Hematopoietic multipotent progenitor cell treated with erythropoietin and hydrocortisone succinate and interleukin-3 and kit ligand, for 8 days (in vitro differentiated cells): Measurements from ENCODE around the gene SLC8A2.
A peak's percentile ranks its signal among the peaks of the same experiment; 100 is the strongest.

ENCODE experiments used
- DNase-seq: peaks from one replicate; pipeline ENCODE4 v3.0.0-alpha.2; 2015

Gene SLC8A2

DNA sequence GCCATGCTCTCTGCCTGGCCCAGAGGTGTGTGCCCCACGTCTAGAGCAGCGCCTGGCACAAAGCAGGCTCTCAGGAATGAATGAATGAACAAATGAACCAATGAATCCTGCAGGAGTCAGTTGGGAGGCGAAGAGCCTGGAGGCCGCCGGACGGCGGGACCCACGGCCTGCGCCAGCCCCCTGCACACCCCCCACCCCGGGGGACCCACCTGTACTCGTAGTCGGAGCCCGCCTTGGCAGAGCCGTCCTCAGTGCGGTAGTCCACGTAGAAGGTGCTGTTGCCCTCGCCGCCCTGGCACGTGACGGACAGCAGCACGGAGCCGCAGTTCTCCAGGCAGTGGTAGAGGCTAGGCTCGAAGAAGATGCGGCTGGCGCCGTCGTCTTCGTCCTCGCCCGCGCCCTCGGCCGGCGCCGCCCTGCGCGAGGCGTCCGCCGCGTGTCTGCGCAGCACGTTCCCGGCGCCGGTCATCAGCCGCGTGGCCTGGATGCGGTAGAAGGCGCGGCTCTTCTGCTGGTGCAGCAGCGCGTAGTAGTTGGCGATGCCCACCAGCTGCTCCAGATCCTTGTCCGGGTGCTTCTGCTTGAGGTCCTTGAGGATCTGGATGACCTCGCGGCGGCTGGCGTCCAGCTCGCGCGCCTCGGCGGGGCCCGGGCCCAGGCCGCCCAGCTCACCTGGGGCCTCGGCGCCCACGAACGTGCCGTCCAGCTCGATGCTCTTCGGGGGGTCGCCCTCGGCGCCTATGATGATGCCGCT is 14.8 kb downstream of the SLC8A2 start:
- no peak for DNase-seq

DNA sequence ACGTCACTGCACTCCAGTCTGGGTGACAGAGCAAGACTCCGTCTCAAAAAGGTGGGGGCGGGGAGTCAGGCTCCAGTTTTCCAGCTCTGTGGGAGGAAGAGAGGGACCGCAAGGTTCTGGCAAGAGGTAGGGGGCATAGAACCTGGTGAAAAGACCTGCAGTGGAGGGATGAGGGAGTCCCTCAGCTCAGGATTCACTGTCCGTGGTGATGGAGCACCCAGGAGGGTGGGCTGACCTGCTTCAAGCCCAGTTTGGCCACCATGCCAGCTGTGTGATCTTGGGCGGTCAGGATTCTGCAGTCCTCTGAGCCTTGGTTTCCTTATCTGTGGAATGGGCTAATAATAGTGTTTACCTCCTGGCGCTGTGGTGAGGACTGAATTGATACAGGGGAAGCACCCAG is 21.2 kb downstream of the SLC8A2 start:
- no peak for DNase-seq

DNA sequence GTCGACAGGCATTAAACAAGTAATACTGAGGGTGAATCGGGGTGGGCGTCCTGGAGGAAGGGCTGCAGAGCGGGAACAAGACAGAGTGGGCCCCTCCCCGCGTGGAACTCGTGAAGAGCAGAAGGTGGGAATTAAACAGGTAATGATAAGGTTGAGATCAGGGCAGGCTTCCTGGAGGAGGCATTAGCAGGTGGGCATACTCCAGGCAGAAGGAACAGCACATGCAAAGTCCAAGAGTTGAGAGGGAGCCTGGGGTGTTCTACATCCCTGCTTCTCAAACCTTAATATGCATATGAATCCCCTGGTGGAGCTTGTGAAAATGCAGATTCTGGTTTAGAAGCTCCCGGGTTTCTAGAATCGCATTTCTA is 23.3 kb downstream of the SLC8A2 start:
- no peak for DNase-seq

DNA sequence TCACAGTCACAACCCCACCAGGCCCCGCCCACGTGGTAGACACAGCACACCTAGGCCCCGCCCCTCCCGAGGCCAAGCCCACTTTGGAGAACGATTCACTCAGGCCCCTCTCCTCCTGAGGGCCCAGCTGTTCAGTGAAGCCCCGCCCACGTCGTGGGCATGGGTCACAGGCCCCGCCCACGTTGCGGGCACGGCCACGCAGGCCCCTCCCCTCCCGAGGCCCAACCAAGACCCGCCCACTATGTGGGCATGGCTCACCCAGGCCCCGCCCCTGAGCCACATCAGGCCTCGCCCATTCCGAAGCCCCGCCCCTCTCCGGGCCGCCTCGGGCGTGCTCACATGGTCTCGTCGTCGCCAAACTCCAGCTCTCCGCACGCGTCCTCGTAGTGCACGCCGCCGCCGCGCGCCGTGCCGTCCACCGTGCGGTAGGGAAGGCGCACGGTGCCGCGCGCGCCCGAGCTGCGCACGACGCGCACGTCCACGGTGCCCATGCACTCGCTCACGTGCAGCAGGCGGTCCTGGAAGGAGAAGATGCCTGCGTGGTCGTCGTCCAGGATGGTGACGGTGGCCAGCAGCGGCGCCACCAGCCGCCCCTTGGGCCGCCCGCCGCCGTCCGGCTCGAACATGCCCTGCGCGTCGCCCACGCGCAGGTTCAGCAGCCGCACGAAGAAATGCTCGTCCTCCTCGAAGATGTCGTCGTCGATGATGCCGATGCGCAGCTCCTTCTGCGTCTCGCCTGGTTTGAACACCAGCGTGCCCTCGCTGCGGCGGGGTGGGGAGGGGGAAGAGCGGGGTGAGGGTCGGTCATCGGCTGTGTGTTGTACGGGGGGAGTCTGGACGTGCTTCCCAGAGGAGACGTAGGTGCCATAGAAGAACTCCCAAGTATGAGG is 24.0 kb downstream of the SLC8A2 start:
- DNase-seq, result peak; percentile 77

DNA sequence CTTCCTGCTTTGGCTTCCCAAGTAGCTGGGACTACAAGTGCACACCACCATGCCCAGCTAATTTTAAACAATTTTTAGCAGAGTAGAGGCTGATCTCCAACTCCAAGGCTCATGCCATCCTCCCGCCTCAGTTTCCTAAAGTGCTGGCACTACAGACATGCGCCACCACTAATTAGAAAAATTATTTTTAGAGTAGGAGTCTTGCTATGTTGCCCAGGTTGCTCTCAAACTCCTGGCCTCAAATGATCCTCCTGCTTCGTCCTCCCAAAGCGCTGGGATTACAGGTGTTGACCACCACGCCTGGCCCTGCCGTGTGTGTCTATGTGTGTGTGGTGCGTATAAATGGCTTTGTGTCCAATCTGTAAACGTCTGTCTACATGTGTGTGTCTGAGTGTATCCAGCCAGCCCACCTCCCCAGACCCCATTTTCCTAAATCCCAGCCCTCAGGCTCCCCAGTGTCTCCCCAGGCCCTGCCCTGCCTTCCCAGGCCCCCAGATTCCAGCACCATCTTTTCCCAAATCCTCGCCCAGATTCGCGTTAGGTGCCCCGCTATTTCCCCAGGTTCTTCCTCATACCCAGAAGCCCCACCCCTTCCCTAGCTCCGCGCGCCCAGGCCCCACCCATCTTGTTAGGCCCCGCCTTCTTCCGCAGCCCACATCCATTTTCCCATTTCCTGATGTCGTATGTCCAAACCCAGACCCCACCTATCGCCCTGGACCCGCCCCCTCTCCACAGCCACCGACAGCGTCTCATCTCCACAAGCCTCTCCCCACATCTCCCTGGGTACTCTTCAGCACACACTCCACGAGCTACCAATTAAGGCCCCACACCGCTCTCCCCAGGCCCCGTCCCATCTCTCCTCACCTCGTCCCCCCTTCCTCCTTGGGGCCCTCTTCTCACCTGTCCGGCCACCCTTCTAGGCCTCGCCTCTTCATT is 24.9 kb downstream of the SLC8A2 start:
- DNase-seq, result peak; percentile 47

DNA sequence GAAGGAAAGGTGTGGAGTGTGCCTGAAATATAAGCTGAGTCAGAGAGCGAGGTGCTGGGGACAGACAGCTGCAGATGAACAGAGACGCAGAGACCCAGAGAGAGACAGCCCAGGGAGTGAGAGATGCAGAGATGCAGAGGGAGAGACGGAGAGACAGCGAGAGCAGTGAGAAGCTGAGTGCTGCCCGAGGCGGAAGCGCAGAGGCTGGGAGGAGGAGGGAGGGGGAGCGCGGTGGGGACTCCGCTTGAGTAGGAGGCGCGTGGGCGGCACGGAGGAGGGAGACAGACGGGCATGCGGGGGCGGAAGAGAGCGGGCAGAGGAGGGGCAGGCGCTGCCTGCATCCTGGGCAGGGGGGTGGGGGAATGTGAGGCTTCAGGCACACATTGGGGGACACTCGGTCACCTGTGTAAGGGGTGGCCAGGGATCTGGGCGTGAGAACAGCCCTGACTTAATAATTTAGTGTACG is 25.7 kb downstream of the SLC8A2 start:
- DNase-seq, result peak; percentile 50

DNA sequence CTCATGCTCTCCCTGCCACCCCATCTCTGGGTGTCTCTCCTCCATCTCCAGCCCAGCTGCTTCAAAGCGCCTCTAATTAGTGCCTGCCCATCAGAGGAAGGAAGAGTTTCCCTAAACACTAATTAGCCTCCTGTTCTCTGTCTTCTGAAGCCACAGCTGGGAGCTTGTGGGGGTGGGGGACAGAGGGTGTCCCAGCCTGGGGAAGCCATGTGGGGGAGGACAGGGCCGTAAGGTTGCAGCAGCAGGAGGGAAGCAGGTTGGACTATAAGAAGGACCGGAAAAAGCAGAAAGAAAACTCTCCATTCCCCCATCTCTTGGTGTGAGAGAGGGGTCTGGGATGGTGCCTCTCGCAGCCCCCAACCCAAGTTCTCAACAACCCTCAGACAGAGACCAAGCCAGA is 26.2 kb downstream of the SLC8A2 start:
- no peak for DNase-seq

DNA sequence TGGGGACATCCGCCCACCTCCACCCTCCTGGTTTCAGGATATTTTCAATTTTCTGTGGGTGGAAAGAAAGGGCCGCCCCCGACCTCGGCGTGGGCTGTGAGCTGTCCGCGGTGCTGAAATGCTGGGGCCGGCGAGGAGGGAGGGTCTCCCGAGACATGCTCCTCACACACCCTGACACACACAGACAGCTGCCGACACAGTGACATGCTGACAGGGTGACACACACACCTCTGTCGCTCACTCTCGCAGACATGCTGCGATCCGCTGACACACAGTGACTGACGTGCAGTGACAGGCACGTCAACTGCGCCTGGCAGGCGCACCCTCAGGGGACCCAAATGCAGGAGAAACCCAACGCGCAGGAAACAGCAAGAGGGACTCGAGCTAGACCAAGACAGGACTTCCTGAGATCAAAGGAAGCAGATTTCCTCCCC is 27.3 kb downstream of the SLC8A2 start:
- DNase-seq, result no peak

DNA sequence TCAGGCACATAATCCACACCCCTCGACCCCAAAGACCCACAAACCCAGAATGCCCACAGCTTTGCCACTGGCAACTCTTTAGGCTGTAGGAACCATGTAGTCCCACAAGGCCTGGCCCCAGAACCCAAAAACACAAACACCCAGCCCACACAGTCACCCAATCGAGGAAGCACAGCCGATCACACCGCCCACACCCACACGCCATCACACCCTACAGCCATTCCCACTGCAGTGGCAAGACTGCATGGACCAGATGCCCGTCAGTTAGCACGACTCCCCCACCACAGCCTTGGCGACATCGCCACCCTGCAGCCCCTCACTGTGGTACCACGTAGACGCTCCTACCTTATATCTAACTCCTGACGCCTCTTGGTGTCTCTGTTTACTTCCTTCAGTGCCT is 28.4 kb downstream of the SLC8A2 start:
- DNase-seq, result no peak

DNA sequence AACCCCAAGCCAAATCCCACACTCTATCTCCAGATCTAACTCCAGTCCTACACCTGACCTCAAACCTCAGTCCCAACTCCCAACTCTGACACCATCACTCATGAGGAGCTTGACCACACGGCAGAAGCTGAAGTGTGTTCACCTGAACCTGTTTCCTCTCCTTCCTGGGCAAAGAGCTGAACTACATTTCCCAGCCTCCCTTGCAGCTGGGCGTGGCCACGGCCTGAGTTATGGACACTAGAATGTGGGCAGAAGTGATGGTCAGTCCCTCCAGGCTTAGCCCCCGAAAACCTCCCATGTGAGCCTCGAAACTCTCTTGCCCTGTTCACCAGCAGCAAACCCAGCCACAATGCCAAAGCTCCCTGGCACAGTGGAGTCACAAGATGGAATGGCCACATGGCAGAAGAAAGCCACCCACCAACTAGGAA is 32.9 kb downstream of the SLC8A2 start:
- DNase-seq, result no peak

DNA sequence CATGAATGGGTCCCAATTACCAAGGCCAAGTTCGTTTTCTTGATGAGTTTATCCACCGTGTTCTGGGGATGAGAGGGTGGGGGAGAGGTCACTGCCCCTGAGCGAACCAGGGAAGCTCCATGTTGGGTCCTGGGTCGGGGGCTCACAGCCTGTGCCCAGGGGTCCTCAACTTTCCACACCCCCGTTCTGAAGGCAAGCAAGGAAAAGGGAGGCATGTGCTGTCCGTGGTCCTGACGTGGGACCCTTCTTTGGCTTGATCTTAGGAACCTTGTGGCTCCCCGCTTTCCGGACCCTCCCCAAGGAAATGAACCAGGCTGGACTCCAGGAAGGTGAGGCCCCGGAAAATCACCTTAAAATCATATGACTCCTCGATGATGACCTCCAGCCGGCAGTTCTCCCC is 34.2 kb downstream of the SLC8A2 start:
- no peak for DNase-seq

DNA sequence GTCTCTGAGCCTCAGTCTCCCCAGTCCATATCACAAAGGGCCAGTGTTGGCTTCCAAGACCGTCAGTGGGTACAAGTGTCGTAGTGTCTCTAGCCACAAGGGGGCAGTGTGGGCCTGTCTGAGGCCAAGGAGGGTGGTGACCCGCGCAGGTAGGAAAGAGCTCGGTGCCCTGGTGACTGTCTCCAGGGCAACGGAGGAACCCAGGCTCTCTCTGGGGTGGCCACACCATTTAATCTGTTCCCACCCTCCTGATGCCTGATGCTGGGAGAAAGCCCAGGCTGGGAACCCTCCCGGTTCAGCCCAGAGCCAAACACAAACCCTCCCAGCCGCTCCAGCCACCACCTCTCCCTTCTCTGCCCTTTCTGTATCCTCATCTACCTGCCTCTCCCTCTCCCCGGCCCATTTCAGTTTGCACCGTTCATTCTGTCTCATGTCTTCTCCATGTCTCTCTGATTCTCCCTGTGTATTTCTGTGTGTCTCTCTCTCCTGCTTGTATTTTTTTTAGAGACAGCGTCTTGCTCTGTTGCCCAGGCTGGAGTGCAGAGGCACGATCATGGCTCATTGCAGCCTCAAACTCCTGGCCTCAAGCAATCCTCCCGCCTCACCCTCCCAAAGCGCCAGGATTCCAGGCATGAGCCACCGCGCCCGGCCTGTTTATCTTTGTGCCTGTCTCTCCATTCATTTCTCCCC is 34.8 kb downstream of the SLC8A2 start:
- peak; percentile 79 for DNase-seq

DNA sequence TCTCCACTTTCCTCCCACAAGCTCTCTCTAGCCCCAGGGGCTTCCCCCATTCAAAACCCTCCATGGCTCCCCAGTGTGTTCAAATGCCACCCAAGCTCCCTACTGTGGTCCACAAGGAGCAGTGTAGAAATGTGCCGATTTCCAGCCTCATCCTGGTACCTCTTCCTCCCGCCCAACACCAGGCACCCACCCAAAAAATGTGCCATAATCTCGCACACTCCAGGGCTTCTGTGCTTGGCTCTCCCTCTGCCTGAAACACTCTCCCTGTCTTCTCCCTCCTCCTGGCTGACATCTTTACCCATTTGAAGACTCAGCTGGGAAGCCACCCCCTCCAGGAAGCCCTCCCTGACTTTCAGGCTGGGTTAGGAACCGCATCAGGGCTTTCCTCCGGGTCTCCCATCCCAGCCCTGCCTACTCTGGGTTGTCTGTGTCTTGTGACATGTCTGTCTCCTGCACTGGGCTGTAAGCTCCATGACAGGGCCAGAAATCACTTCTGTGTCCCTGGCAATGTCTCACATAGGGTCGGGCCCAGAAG is 35.7 kb downstream of the SLC8A2 start:
- no peak for DNase-seq

DNA sequence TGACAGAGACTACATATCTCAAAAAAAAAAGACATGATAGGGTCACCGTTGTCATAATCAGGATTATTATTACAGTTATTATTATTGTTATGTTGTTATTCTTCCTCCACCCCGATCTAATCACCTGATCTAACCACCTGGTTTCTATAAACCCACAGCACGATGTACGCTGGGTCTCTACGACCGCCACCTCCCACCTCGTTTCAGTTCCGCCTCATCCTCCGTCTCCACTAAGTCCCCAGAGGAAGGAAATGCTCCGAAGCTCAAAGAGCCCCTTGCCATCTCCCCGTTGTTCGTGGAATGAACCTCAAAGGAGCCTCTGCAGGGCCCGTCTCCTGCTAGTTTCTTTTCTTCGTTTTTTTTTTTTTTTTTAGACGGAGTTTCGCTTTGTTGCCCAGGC is 36.5 kb downstream of the SLC8A2 start:
- DNase-seq, result no peak

DNA sequence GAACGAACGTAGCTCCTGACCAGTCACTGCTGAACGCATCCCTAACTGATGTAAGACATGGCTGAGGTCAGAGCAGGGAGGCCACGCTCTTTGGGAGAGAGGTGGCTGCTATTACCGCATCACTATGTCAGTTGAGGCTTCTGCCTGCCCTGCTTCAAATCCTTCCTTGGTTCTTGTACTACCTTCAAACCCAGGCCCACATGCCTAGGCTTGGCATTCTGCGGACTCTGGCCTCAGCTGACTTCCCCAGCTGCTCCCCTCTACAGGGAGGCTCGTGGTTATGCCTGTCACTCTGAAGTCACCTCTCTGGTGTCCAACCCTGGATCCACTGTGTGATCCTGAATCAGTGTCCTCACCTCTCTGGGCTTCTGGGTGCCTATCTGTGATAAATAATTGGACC is 37.6 kb downstream of the SLC8A2 start:
- DNase-seq, result no peak

DNA sequence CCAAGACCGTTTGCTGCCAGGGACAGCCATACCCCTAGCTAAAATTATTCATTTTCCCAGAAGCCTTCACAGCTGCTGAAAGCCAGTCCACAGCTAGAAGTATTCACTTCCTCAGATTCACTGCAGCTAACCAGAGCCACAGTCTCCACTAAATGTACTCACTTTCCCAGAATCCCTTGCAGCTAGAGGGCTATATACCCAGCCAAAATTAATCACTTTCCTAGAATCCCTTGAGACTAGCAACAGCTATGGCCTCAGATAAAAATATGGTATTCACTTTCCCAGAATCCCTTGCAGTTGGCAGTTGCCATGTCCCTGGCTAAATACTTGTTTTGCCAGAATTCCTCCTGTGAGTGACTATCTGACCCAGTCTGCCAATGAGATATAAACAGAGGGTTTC is 38.6 kb downstream of the SLC8A2 start:
- DNase-seq, result peak; percentile 49

DNA sequence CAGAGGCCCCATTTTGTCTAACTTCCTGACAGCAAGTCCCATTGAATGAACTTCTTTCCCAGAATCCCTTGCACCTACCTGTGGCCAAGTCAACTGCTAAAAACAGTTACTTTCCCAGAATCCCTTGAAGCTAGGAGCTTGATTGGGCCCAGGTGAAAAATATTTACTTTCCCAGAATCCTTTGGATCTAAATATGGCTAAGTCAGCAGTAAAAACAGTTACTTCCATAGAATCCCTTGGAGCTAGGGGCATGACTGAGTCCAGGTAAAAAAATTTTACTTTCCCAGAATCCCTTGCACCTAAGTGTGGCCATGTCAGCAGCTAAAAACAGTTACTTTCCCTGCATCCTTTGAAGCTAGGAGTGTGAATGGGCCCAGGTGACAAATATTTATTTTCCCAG is 39.2 kb downstream of the SLC8A2 start:
- DNase-seq, result no peak

DNA sequence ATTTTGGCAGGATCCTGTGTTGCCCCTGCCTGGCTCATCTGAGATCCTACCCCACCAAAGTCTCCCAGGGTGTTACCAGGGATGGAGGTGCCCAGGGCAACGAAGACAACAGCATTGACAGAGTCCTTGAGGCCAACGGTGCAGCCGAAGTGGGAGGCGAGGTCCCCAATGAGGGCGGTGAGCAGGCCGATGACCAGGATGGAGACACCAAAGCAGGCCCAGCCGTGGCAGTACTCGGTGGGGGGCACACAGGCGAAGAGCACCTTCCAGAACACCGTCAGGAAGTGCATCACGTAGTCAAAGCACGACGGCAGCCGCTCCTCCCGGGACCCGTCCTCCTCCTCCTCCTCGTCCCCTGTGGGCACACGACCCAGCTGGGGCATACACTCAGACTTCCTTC is 39.6 kb downstream of the SLC8A2 start:
- no peak for DNase-seq

DNA sequence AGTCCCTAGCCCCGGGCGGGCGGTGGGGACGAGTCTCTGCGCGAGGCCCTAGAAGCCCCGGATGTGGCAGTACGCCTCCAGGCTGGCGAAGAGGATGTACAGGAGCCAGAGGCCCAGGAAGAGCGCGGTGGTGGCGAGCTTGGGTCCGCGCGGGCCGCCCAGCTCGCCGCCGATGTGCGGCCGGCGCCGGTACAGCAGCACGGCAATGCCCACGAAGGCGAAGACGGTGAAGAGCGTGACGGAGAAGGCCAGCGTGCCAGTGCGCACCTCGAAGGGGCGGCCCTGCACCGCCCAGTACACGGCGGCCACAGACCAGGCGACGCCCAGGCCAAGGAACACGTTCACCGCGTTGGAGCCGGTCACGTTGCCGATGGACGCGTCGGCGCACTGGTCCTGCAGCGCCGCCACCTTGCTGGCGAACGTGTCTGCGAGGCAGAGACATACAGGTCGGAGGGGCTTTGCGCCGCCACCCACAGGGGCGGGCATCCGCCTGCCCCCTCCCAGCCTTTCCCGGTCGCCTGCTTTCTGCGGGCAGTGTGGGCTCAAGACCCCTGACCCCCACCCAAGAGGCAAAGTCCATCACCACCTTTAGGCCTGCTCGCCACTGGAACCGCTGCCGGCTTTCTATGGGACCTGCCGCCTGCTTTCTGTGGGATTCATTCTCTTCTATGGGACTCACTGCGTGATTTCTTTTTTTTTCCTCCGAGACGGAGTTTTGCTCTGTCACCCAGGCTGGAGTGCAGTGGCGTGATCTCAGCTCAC is 41.5 kb downstream of the SLC8A2 start:
- DNase-seq, result peak; percentile 30

DNA sequence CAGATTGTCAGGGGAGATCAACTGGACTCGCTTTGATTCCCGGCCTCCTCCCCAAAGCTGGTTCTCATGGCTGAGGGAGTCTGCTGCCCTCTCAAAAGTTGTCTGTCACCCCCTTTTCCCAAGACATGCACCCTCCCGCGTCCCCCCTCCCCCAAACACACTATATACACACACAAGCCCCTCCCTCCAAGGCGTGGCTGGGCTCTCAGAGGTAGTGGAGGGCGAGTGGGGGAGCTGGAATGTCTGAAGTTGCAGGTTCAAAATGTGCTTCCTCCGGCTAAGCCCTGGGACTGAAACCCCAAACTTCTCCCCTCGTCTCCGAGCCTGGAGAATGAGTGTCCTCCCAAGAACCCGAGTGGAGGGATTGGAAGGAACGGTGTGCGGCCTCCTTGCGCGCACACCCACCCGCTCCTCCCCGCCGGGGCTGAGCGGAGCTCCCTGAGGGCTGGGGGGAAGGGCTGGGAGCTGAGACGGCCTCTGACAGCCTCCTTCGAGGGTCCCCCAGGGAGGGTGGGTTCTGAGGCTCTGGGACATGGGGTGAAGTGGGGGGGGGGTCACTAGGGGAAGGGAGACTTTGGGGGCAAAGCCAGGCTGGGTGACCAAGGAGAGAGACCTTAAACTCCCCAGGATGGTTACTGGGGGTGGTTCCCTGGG is 42.4 kb downstream of the SLC8A2 start:
- DNase-seq, result no peak
